CD4-positive, alpha-beta T cell (primary cell): ENCODE measurements around the gene KCNAB2. TPM values are rescaled to one million over a fixed set of nuclear protein-coding genes. Genes with fewer than 3 reads are reported as not detected.

ENCODE experiments used
- ATAC-seq: fragments of 200-7000 bp; cut with Tn5 transposase; one replicate; pipeline ENCODE4 v1.10.0; 2022; ENCODE audit warnings: mild to moderate bottlenecking; ENCODE audit not compliant: poor library complexity
- CTCF ChIA-PET: fragments of 350-600 bp; sonication (Branson Sonifier 250); formaldehyde crosslinking; loops from one replicate; lab custom pipeline; 2021; ENCODE audit warnings: antibody characterized with exemption, inconsistent platforms; lab: Charles Lee
- POLR2A ChIA-PET: fragments of 350-600 bp; sonication (Branson Sonifier 250); formaldehyde crosslinking; loops from one replicate; lab custom pipeline; 2021; ENCODE audit warnings: antibody characterized with exemption, inconsistent platforms; lab: Charles Lee
- DNase-seq, 14 experiments: peaks; one replicate each; pipeline ENCODE4 v3.0.0-alpha.2; 2013 to 2020; ENCODE audit warnings: mixed read lengths in 2 of 14
- H3K27ac ChIP-seq, 2 donors: one replicate each; pipeline versions ENCODE4 v1.5.1 to v1.7.0; 2013; ENCODE audit warnings: low read length in 2 of 2, low read depth in 1 of 2, mild to moderate bottlenecking in 1 of 2
- H3K27me3 ChIP-seq, 2 experiments: 1 replicate in 1 of 2; 2 replicates in 1 of 2; pipeline versions ENCODE4 v1.6.1 to v1.7.0; 2013; ENCODE audit warnings: low read length in 2 of 2, control low read depth in 1 of 2, mild to moderate bottlenecking in 1 of 2, moderate library complexity in 1 of 2; ENCODE audit not compliant: insufficient read depth in 2 of 2, control insufficient read depth in 1 of 2
- H3K36me3 ChIP-seq: one replicate; pipeline ENCODE4 v1.6.1; 2013; ENCODE audit warnings: low read length, control low read depth; ENCODE audit not compliant: insufficient read depth
- H3K4me1 ChIP-seq: one replicate; pipeline ENCODE4 v1.6.1; 2013; ENCODE audit warnings: low read length, control low read depth; ENCODE audit not compliant: insufficient read depth
- H3K4me3 ChIP-seq: one replicate; pipeline ENCODE4 v1.5.1; 2013; ENCODE audit warnings: mild to moderate bottlenecking, low read length, moderate library complexity
- H3K9me3 ChIP-seq, 2 experiments: 1 replicate in 1 of 2; 2 replicates in 1 of 2; pipeline versions ENCODE4 v1.6.1 to v1.7.0; 2013; ENCODE audit warnings: low read length in 2 of 2, mild to moderate bottlenecking in 2 of 2, control low read depth in 1 of 2, moderate library complexity in 1 of 2; ENCODE audit not compliant: control insufficient read depth in 1 of 2, insufficient read depth in 1 of 2
- H3K27ac Mint-ChIP-seq: one replicate; pipeline ENCODE4 v1.8.0; 2020; ENCODE audit warnings: mixed read lengths
- H3K27me3 Mint-ChIP-seq: one replicate; pipeline ENCODE4 v1.8.0; 2021; ENCODE audit warnings: mixed read lengths
- H3K36me3 Mint-ChIP-seq: one replicate; pipeline ENCODE4 v1.8.0; 2021; ENCODE audit warnings: low read depth, mixed read lengths
- H3K4me1 Mint-ChIP-seq: one replicate; pipeline ENCODE4 v1.8.0; 2021; ENCODE audit warnings: low read depth, mixed read lengths
- H3K4me3 Mint-ChIP-seq: one replicate; pipeline ENCODE4 v1.8.0; 2020; ENCODE audit warnings: mild to moderate bottlenecking, mixed read lengths
- H3K9me3 Mint-ChIP-seq: one replicate; pipeline ENCODE4 v1.8.0; 2020; ENCODE audit warnings: mixed read lengths
- CTCF ChIP-seq: fragments of 200-600 bp; IDR thresholded peaks from one replicate; pipeline ENCODE4 v1.8.0; 2022; ENCODE audit warnings: antibody characterized with exemption, mild to moderate bottlenecking
- intact Hi-C, 2 experiments: fragments of 100-400 bp; cut with DNase I in 1 of 2; cut with micrococcal nuclease in 1 of 2; formaldehyde crosslinking; loops; one replicate each; pipeline versions ENCODE4 v1.15.1 to v1.9.0; 2023 to 2025; cut with DNase I, micrococcal nuclease
- total RNA-seq, 174 experiments: library from RNA in 2 of 174; stranded (reverse) in 2 of 174; gene quantifications; one replicate each; pipeline ENCODE4 v1.2.3 and lab custom pipeline; 2021 to 2026

KCNAB2 gene
- total RNA-seq, 2 experiments from 2014 or later, result 147 to 155 TPM

- H3K36me3 ChIP-seq, result no peaks in the 10 kb centered on the region
- H3K9me3 ChIP-seq, result peaks cover 5 to 8% of the 10 kb centered on the region in 2 experiments
- H3K4me1 ChIP-seq, result no peaks in the 10 kb centered on the region
- Mint-ChIP-seq H3K27ac (no peak overlapping the region), H3K4me1 (no peaks in the 10 kb centered on the region), H3K9me3 (peaks cover 6% of the 10 kb centered on the region), H3K36me3 (no peaks in the 10 kb centered on the region), H3K4me3 (no peak overlapping the region), H3K27me3 (no peaks in the 10 kb centered on the region)
- ChIA-PET POLR2A (no interaction called here), CTCF (no interaction called here)
- H3K27ac ChIP-seq, result no peak overlapping the region
- intact Hi-C loops, result no loop called here
- TF ChIP-seq CTCF, result no peak
- no peak for ATAC-seq
- no peaks in the 10 kb centered on the region for H3K27me3 ChIP-seq
- no peak for DNase-seq
- H3K4me3 ChIP-seq, result no peak overlapping the region
These were observed 67.0 kb downstream of the KCNAB2 start for GRCh38 chr1:6112690-6113005.

- Histone ChIP-seq H3K27ac (no peak overlapping the region), H3K4me3 (no peak overlapping the region), H3K36me3 (no peaks in the 10 kb centered on the region), H3K9me3 (peaks cover 5 to 8% of the 10 kb centered on the region in 2 experiments), H3K27me3 (no peaks in the 10 kb centered on the region), H3K4me1 (no peaks in the 10 kb centered on the region)
- TF ChIP-seq CTCF, result no peak
- intact Hi-C loops, result no loop called here
- H3K27me3 Mint-ChIP-seq, result no peaks in the 10 kb centered on the region
- H3K27ac Mint-ChIP-seq, result no peak overlapping the region
- ChIA-PET CTCF (no interaction called here), POLR2A (no interaction called here)
- no peaks in the 10 kb centered on the region for H3K4me1 Mint-ChIP-seq
- ATAC-seq, result no peak
- DNase-seq, result no peak
- no peaks in the 10 kb centered on the region for H3K36me3 Mint-ChIP-seq
- no peak overlapping the region for H3K4me3 Mint-ChIP-seq
- H3K9me3 Mint-ChIP-seq, result peaks cover 6% of the 10 kb centered on the region
These were observed 67.4 kb downstream of the KCNAB2 start for GRCh38 chr1:6113116-6113515.

GRCh38 chr1:6113745-6114144 is 68.1 kb downstream of the KCNAB2 start:
- intact Hi-C loops, result no loop called here
- Histone ChIP-seq H3K27ac (no peak overlapping the region), H3K36me3 (no peaks in the 10 kb centered on the region), H3K27me3 (no peaks in the 10 kb centered on the region), H3K4me3 (no peak overlapping the region), H3K9me3 (peaks cover 5 to 8% of the 10 kb centered on the region in 2 experiments), H3K4me1 (no peaks in the 10 kb centered on the region)
- Mint-ChIP-seq H3K4me3 (no peak overlapping the region), H3K27ac (no peak overlapping the region), H3K36me3 (no peaks in the 10 kb centered on the region), H3K9me3 (peaks cover 6% of the 10 kb centered on the region), H3K27me3 (no peaks in the 10 kb centered on the region), H3K4me1 (no peaks in the 10 kb centered on the region)
- DNase-seq (peak in 1 of 14 experiments; percentile 4), ATAC-seq (no peak)
- no peak for TF ChIP-seq CTCF
- CTCF ChIA-PET, result no interaction called here
- POLR2A ChIA-PET, result no interaction called here
